Body of pancreas (tissue), 4 donors: ENCODE measurements around the gene USP31. TPM values are rescaled to one million over a fixed set of nuclear protein-coding genes. Genes with fewer than 3 reads are reported as not detected.

Source experiments
- ATAC-seq: fragments of 150-250 bp; one replicate; pipeline ENCODE4 v1.9.1; 2016
- DNase-seq, 4 donors: peaks; one replicate each; pipeline ENCODE4 v3.0.0-alpha.2; 2019
- H3K27ac ChIP-seq, 4 donors: fragments of 200-600 bp; sonication (generic); 1 replicate in 3 of 4; 2 replicates in 1 of 4; pipeline versions ENCODE4 v1.5.1 to v1.6.1; 2016 to 2019; ENCODE audit warnings: mild to moderate bottlenecking in 1 of 4, mixed read lengths in 1 of 4, moderate library complexity in 1 of 4
- H3K27me3 ChIP-seq, 2 donors: fragments of 200-600 bp; sonication (generic); one replicate each; pipeline ENCODE4 v1.6.0; 2016; ENCODE audit warnings: mild to moderate bottlenecking in 1 of 2
- H3K36me3 ChIP-seq, 2 donors: fragments of 200-600 bp; sonication (generic); replicated peaks in 1 of 2; 2 replicates each; pipeline ENCODE4 v1.5.1; 2016; ENCODE audit warnings: low read depth in 2 of 2; ENCODE audit not compliant: insufficient read depth in 1 of 2
- H3K4me1 ChIP-seq: fragments of 200-600 bp; sonication (generic); one replicate; pipeline ENCODE4 v1.6.0; 2016
- H3K4me3 ChIP-seq, 2 donors: fragments of 200-600 bp; sonication (generic); 1 replicate in 1 of 2; 2 replicates in 1 of 2; pipeline ENCODE4 v1.5.1; 2016 to 2019
- H3K9me3 ChIP-seq, 3 donors: fragments of 200-600 bp; sonication (generic); 1 replicate in 2 of 3; 2 replicates in 1 of 3; pipeline ENCODE4 v1.5.1; 2016
- CTCF ChIP-seq, 7 experiments: fragments of 450-650 bp in 4 of 7; fragments of 200-600 bp in 3 of 7; sonication (generic) in 3 of 7; IDR thresholded peaks; one replicate each; pipeline ENCODE4 v1.5.1; 2016 to 2019; ENCODE audit warnings: antibody characterized with exemption in 7 of 7
- POLR2A ChIP-seq, 3 donors: fragments of 450-650 bp; IDR thresholded peaks; one replicate each; pipeline ENCODE4 v1.6.1; 2016; ENCODE audit warnings: antibody characterized with exemption in 3 of 3, mild to moderate bottlenecking in 2 of 3
- WGBS, 2 donors: methylation state at CpG; one replicate each; pipeline ENCODE4 v1.1.5; 2017; 5-methylcytosine and 5-hydroxymethylcytosine counted together
- intact Hi-C: fragments of 100-400 bp; cut with DNase I; formaldehyde crosslinking; loops from one replicate; pipeline ENCODE4 v1.15.1; 2023
- total RNA-seq, 2 donors: library from RNA; depleted of rRNA; stranded (reverse); fragments of >200 nt; gene quantifications; one replicate each; pipeline ENCODE4 v1.1.0, GENCODE V29; 2016

The USP31 gene
- total RNA-seq, 2 donors from 2014 or later: 5.2 to 8.6 TPM

DNA sequence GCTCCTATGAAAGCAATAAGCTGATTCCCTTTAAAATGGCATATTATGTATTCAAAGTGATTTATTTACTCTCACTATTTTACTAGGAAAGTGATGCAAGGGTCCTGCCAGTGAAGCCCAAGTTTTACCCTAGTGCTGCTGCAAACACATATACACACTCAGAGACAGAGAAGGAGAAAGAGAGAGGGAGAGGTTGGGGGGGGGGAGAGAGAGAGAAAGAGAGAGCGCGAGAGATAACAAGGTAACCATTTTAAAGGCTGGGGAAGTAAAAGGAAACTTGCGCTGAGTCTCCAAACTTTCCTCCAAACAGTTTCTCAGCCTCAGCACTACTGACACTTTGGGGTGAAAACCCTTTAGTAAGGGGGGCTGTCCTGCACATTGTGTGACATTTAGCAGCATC is 5.9 kb downstream of the USP31 start:
- DNase-seq (no peak), ATAC-seq (no peak)
- H3K27me3 ChIP-seq: no peaks in the 10 kb centered on the region
- TF ChIP-seq POLR2A (IDR thresholded peaks at IDR 0.05): no peak
- TF ChIP-seq CTCF (IDR thresholded peaks at IDR 0.05): no peak
- no peak overlapping the region for H3K27ac ChIP-seq
- WGBS, 2 donors: 76 to 84% methylated on average over 3 of the region's 3 CpGs
- intact Hi-C loops: no loop called here
- no peaks in the 10 kb centered on the region for H3K36me3 ChIP-seq
- H3K9me3 ChIP-seq: no peaks in the 10 kb centered on the region
- peaks cover 51% of the 10 kb centered on the region for H3K4me1 ChIP-seq
- H3K4me3 ChIP-seq: no peak overlapping the region

DNA sequence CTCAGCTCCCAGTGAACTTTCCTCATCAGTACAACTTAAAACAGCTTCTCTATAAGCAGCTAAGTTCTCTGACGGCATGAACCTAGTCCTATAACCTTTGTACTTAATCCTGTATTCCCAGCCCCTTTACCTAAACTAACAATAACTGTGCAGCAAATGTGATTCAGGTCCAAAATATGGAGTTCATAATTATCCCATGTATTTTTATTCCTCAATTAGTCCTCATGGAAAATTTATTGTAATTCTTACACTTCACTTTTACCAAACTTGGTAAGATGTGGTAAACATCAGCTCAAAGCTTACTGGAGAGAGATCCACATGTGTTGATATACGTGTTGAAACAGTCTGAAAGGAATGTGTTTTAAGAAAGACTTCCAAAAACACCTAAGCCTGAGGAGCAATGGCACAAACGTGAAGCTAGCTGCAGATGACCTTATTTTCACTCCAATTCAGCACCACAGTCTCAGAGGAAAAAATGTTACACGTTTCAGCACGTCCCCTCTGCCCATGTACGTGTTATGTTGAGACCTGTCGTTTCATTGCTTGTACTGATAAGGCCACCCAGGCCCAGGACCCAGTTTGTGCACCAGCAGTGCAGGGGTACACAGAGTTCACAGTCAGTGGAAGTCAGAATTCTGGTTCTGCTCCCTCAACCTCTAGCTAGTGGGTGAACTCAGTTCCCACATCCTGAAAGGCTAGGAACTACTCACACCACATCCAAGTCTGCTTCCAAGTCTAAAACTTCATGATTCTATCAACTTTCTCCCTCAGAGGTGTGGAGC is 7.1 kb downstream of the USP31 start:
- Histone ChIP-seq H3K36me3 (no peaks in the 10 kb centered on the region), H3K4me3 (no peak overlapping the region), H3K27ac (no peak overlapping the region), H3K9me3 (no peaks in the 10 kb centered on the region), H3K27me3 (no peaks in the 10 kb centered on the region), H3K4me1 (peaks cover 38% of the 10 kb centered on the region)
- WGBS, 2 donors: 32 to 42% methylated on average over 7 of the region's 7 CpGs
- no peak for DNase-seq
- TF ChIP-seq CTCF (IDR thresholded peaks at IDR 0.05): no peak
- TF ChIP-seq POLR2A (IDR thresholded peaks at IDR 0.05): no peak
- ATAC-seq: no peak
- intact Hi-C loops: no loop called here

DNA sequence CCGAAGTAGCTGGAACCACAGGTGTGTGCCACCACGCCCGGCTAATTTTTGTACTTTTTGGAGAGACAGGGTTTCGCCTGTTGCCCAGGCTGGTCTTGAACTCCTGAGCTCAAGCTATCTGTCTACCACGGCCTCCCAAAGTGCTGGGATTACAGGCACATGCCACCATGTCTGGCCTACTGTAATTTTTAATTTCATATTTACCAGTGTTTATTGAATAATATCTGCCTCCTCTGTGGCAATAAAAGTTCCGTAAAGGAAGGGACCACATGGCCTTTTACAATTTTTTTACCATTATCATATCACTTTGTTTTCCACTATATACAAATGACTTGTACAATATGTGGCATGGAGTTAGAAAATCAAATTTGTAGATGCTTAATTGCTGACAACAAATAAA is 7.8 kb downstream of the USP31 start:
- DNase-seq: no peak
- 90 to 94% methylated on average over 6 of the region's 6 CpGs for WGBS, 2 donors

DNA sequence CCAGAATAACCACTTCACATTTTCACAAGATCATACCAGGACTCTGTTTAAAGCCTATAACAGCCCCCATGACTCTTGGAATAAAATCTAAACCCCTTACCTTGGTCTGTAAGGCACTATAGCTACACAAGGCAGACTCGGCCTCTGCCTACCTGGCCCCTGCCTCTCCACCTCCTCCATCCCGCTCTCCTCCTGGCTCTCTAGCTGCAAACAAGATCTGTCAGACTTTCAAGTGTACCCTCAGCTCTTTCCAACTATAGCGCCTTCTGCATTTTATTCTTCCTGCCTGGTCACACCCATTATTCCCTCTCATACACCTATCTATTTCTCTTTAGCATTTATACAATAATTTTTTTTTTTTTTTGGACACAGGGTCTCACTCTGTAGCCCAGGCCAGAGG is 8.2 kb downstream of the USP31 start:
- TF ChIP-seq CTCF (IDR thresholded peaks at IDR 0.05): no peak
- TF ChIP-seq POLR2A (IDR thresholded peaks at IDR 0.05): no peak
- intact Hi-C loops: no loop called here
- no peak overlapping the region for H3K4me3 ChIP-seq
- WGBS, 2 donors: 95% methylated on average over 3 of the region's 3 CpGs
- H3K27ac ChIP-seq: no peak overlapping the region
- no peaks in the 10 kb centered on the region for H3K9me3 ChIP-seq
- ATAC-seq: no peak
- peaks cover 32% of the 10 kb centered on the region for H3K4me1 ChIP-seq
- no peak for DNase-seq
- H3K27me3 ChIP-seq: no peaks in the 10 kb centered on the region
- no peaks in the 10 kb centered on the region for H3K36me3 ChIP-seq

More for the DNA sequence above, 7.8 kb downstream of the USP31 start:
- Histone ChIP-seq H3K4me3 (no peak overlapping the region), H3K27me3 (no peaks in the 10 kb centered on the region), H3K9me3 (no peaks in the 10 kb centered on the region), H3K36me3 (no peaks in the 10 kb centered on the region), H3K4me1 (peaks cover 32% of the 10 kb centered on the region), H3K27ac (no peak overlapping the region)
- ATAC-seq: no peak
- intact Hi-C loops: no loop called here
- no peak for TF ChIP-seq CTCF (IDR thresholded peaks at IDR 0.05)
- no peak for TF ChIP-seq POLR2A (IDR thresholded peaks at IDR 0.05)

GRCh38 chr16:23140107-23140506 is 9.1 kb downstream of the USP31 start:
- DNase-seq (no peak), ATAC-seq (no peak)
- intact Hi-C loops: no loop called here
- H3K9me3 ChIP-seq: no peaks in the 10 kb centered on the region
- WGBS, 2 donors: 73 to 76% methylated on average over 2 of the region's 2 CpGs
- no peaks in the 10 kb centered on the region for H3K27me3 ChIP-seq
- no peak overlapping the region for H3K27ac ChIP-seq
- H3K4me1 ChIP-seq: peaks cover 25% of the 10 kb centered on the region
- no peaks in the 10 kb centered on the region for H3K36me3 ChIP-seq
- no peak overlapping the region for H3K4me3 ChIP-seq
- TF ChIP-seq CTCF (IDR thresholded peaks at IDR 0.05): no peak
